A549 (cell line): Measurements from ENCODE around the gene PAFAH2. TPM values are rescaled to one million over a fixed set of nuclear protein-coding genes. Genes with fewer than 3 reads are reported as not detected.

Experiments used
- ATAC-seq, 2 experiments: fragments of 200-7000 bp in 1 of 2; fragments of >200 bp in 1 of 2; cut with Nextera tagmentation in 1 of 2; cut with Tn5 transposase in 1 of 2; 3 replicates each; pipeline versions ENCODE4 v1.8.0 to v1.9.1; 2018 to 2020; ENCODE audit warnings: mild to moderate bottlenecking in 1 of 2, moderate library complexity in 1 of 2
- CTCF ChIA-PET: fragments of 300-600 bp; sonication (Branson Sonifier 250); formaldehyde crosslinking; extraction: SDS; loops from one replicate; lab custom pipeline; 2021; ENCODE audit warnings: antibody characterized with exemption, inconsistent platforms; lab: Yijun Ruan, JAX
- POLR2A ChIA-PET: fragments of 350-600 bp; formaldehyde crosslinking; extraction: SDS; loops from one replicate; lab custom pipeline; 2021; ENCODE audit warnings: antibody characterized with exemption, inconsistent platforms; lab: Yijun Ruan, JAX
- DNase-seq, 2 experiments: peaks; one replicate each; pipeline versions ENCODE4 v3.0.0 to v3.0.0-alpha.2; 2011 to 2016; ENCODE audit warnings: low read depth in 1 of 2, low spot score in 1 of 2
- FAIRE-seq: peaks from 2 replicates; lab custom pipeline; 2011; peaks lifted over from hg19 to GRCh38; lab: Jason Lieb, UNC
- H3K27ac ChIP-seq, 2 experiments: fragments of >200 bp; sonication (Bioruptor Twin); formaldehyde crosslinking; 3 replicates each; pipeline ENCODE4 v1.5.1; 2016 to 2017
- H3K4me1 ChIP-seq: fragments of >200 bp; sonication (Bioruptor Twin); formaldehyde crosslinking; 3 replicates; pipeline ENCODE4 v1.6.1; 2016
- H3K4me2 ChIP-seq: fragments of >200 bp; sonication (Bioruptor Twin); formaldehyde crosslinking; 3 replicates; pipeline ENCODE4 v1.6.1; 2016
- H3K4me3 ChIP-seq: fragments of >200 bp; sonication (Bioruptor Twin); formaldehyde crosslinking; 3 replicates; pipeline ENCODE4 v1.5.1; 2016
- H3K9me3 ChIP-seq: fragments of >200 bp; sonication (Bioruptor Twin); formaldehyde crosslinking; 3 replicates; pipeline ENCODE4 v1.6.1; 2016
- EHF ChIP-seq: fragments of 250-450 bp; sonication (Bioruptor Pico); IDR thresholded peaks from 2 replicates; pipeline ENCODE4 v1.5.0; 2020; ENCODE audit warnings: mild to moderate bottlenecking
- ELK1 ChIP-seq: fragments of 150-350 bp; IDR thresholded peaks from 2 replicates; pipeline ENCODE4 v1.6.1; 2014; ENCODE audit warnings: low read depth, mild to moderate bottlenecking, low read length
- EP300 ChIP-seq, 2 experiments: fragments of >200 bp; sonication (Bioruptor Twin); formaldehyde crosslinking; IDR thresholded peaks; 2 replicates in 1 of 2; 3 replicates in 1 of 2; pipeline ENCODE4 v1.6.1; 2016 to 2017
- FOSL2 ChIP-seq, 2 experiments: fragments of 450-650 bp in 1 of 2; fragments of >200 bp in 1 of 2; sonication (Bioruptor Twin) in 1 of 2; formaldehyde crosslinking; IDR thresholded peaks; 2 replicates each; pipeline versions ENCODE4 v1.5.0 to v1.6.1; 2016 to 2020; ENCODE audit warnings: mild to moderate bottlenecking in 1 of 2, moderate library complexity in 1 of 2
- FOXS1 ChIP-seq: fragments of 250-450 bp; sonication (Bioruptor Pico); IDR thresholded peaks from 2 replicates; pipeline ENCODE4 v1.5.0; 2020; ENCODE audit warnings: mild to moderate bottlenecking, moderate library complexity
- GATA3 ChIP-seq: IDR thresholded peaks from 2 replicates; pipeline ENCODE4 v1.6.1; 2012; ENCODE audit warnings: borderline replicate concordance
- HDAC2 ChIP-seq: fragments of 200-600 bp; sonication (generic); IDR thresholded peaks from 2 replicates; pipeline ENCODE4 v1.6.1; 2016
- HEYL ChIP-seq: fragments of 250-450 bp; sonication (Bioruptor Pico); IDR thresholded peaks from 2 replicates; pipeline ENCODE4 v1.8.0; 2021; ENCODE audit warnings: mild to moderate bottlenecking, moderate library complexity
- HOXB13 ChIP-seq: fragments of 250-450 bp; sonication (Bioruptor Pico); IDR thresholded peaks from 2 replicates; pipeline ENCODE4 v1.5.0; 2020; ENCODE audit warnings: low read depth, mild to moderate bottlenecking, moderate library complexity
- KDM1A ChIP-seq: fragments of 200-600 bp; sonication (generic); IDR thresholded peaks from 2 replicates; pipeline ENCODE4 v1.6.1; 2016; ENCODE audit warnings: low read depth, mild to moderate bottlenecking
- KDM5A ChIP-seq: fragments of 200-600 bp; sonication (generic); IDR thresholded peaks from 2 replicates; pipeline ENCODE4 v1.6.1; 2016; ENCODE audit warnings: antibody characterized with exemption, mild to moderate bottlenecking
- NFE2L2 ChIP-seq: fragments of 150-350 bp; conservative IDR thresholded peaks from 2 replicates; pipeline ENCODE4 v1.6.1; 2014; ENCODE audit warnings: low read length
- NR3C1 ChIP-seq: fragments of >200 bp; sonication (Bioruptor Twin); formaldehyde crosslinking; IDR thresholded peaks from 3 replicates; pipeline ENCODE4 v1.6.1; 2017
- POLR2A ChIP-seq: IDR thresholded peaks from 2 replicates; pipeline ENCODE4 v1.6.1; 2012; ENCODE audit warnings: mild to moderate bottlenecking, low read length
- RAD21 ChIP-seq, 2 experiments: fragments of >200 bp in 1 of 2; sonication (Bioruptor Twin) in 1 of 2; formaldehyde crosslinking in 1 of 2; IDR thresholded peaks in 1 of 2; conservative IDR thresholded peaks in 1 of 2; 2 replicates in 1 of 2; 3 replicates in 1 of 2; pipeline ENCODE4 v1.6.1; 2012 to 2018; ENCODE audit warnings: inconsistent platforms in 1 of 2
- RCOR1 ChIP-seq: fragments of 150-350 bp; IDR thresholded peaks from 2 replicates; pipeline ENCODE4 v1.6.1; 2014; ENCODE audit warnings: antibody characterized with exemption, low read length, low read depth
- RNF2 ChIP-seq: fragments of 200-600 bp; sonication (generic); IDR thresholded peaks from 2 replicates; pipeline ENCODE4 v1.6.1; 2016; ENCODE audit warnings: low read depth, mild to moderate bottlenecking, antibody characterized with exemption, moderate library complexity, borderline replicate concordance
- ZC3H11A ChIP-seq: fragments of 450-650 bp; IDR thresholded peaks from 2 replicates; pipeline ENCODE4 v1.6.1; 2014; ENCODE audit warnings: antibody characterized with exemption, mild to moderate bottlenecking
- ZSCAN20 ChIP-seq: fragments of 250-450 bp; sonication (Bioruptor Pico); IDR thresholded peaks from 2 replicates; pipeline ENCODE4 v1.8.0; 2022; ENCODE audit warnings: mild to moderate bottlenecking, moderate library complexity
- WGBS: methylation state at CpG from one replicate; pipeline ENCODE4 v1.1.6; 2017; ENCODE audit errors: missing lambda C conversion rate; 5-methylcytosine and 5-hydroxymethylcytosine counted together
- polyA plus RNA-seq, 4 experiments: library from polyadenylated mRNA; depleted of rRNA in 3 of 4; stranded (reverse); fragments of >200 nt; fragmentation: RNase III in 1 of 4; extraction: RNeasy Plus Mini Kit Qiagen cat#74134 plus additional on column Dnase treatment in 1 of 4; gene quantifications; 2 replicates in 3 of 4; 3 replicates in 1 of 4; pipeline ENCODE4 v1.2.3, GENCODE V29; 2011 to 2017
- TF ChIP-seq, protein P1 (sequence below): fragments of >200 bp; sonication (Bioruptor Twin); formaldehyde crosslinking; IDR thresholded peaks from 2 replicates; pipeline ENCODE4 v1.6.1; 2016
- TF ChIP-seq, protein P2 (sequence below): fragments of >200 bp; sonication (Bioruptor Twin); formaldehyde crosslinking; IDR thresholded peaks from 3 replicates; pipeline ENCODE4 v1.5.1; 2016
- TF ChIP-seq, protein P3 (sequence below): fragments of 200-600 bp; sonication (generic); IDR thresholded peaks from 2 replicates; pipeline ENCODE4 v1.6.1; 2016; ENCODE audit warnings: antibody characterized with exemption, mild to moderate bottlenecking, moderate library complexity
- TF ChIP-seq, protein P4 (sequence below): IDR thresholded peaks from 2 replicates; pipeline ENCODE4 v1.6.1; 2012

The PAFAH2 gene
- polyA plus RNA-seq, 2 of the 4 experiments (the other 2 are of a cell fraction) = 6.3 to 13.7 TPM

DNA sequence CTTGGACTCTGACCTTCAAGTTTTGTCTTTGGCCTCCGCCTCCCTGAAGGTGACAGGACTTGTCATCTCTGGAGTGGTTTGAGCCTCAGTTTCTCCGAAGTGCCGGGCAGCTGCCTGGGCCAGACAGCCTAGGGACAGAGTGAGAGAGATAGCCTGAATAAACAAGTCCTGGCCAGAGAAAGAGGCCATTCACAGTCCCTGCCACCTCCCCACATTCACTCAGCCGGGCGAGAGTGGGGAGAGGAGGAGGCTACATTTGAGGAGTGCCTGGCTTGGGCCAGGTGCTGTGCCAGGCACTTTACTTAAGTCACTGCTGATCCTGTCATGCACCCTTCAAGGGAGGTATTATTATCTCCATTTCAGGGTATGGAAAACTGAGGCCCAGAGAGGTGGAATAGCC, 27.2 kb upstream of the PAFAH2 start:
- H3K4me3 ChIP-seq = no peak overlapping the region
- ATAC-seq = no peak
- CTCF ChIA-PET = interaction anchor here (1.3 kb wide), 1 partner anchor 11 kb away, joined by 5 read pairs; no protein-coding TSS in a partner anchor
- H3K4me1 ChIP-seq = no peaks in the 10 kb centered on the region
- no peak for DNase-seq
- 87% methylated on average over 5 of the region's 5 CpGs for WGBS
- POLR2A ChIA-PET = no interaction called here
- TF ChIP-seq HDAC2 = no peak
- TF ChIP-seq, protein P1, sequence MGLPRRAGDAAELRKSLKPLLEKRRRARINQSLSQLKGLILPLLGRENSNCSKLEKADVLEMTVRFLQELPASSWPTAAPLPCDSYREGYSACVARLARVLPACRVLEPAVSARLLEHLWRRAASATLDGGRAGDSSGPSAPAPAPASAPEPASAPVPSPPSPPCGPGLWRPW = no peak
- no peak for TF ChIP-seq RNF2
- TF ChIP-seq NR3C1 = no peak
- H3K4me2 ChIP-seq = no peak overlapping the region
- H3K9me3 ChIP-seq = no peaks in the 10 kb centered on the region
- no peak overlapping the region for H3K27ac ChIP-seq
- no peak for FAIRE-seq

- CTCF ChIA-PET = interaction anchor here (0.8 to 1.9 kb wide), 3 partner anchors 12 to 477 kb away, joined by 3 to 8 read pairs (median 4); partner anchors contain the start of gene ZNF593
These were observed 26.0 kb upstream of the PAFAH2 start for GRCh38 chr1:26023826-26024225.

More at GRCh38 chr1:26023826-26024225, 26.0 kb upstream of the PAFAH2 start:
- Histone ChIP-seq H3K4me1 (no peaks in the 10 kb centered on the region), H3K27ac (no peak overlapping the region), H3K4me2 (no peak overlapping the region), H3K4me3 (no peak overlapping the region), H3K9me3 (no peaks in the 10 kb centered on the region)
- no peak for FAIRE-seq
- no peak for DNase-seq
- ATAC-seq = no peak
- no peak for TF ChIP-seq KDM5A
- TF ChIP-seq, protein P1 = no peak
- no peak for TF ChIP-seq POLR2A
- no peak for TF ChIP-seq ZSCAN20
- no peak for TF ChIP-seq NFE2L2
- no peak for TF ChIP-seq FOXS1 (CRISPR knock-in tag)
- TF ChIP-seq EHF (CRISPR knock-in tag) = no peak
- no peak for TF ChIP-seq ELK1
- TF ChIP-seq, protein P2, sequence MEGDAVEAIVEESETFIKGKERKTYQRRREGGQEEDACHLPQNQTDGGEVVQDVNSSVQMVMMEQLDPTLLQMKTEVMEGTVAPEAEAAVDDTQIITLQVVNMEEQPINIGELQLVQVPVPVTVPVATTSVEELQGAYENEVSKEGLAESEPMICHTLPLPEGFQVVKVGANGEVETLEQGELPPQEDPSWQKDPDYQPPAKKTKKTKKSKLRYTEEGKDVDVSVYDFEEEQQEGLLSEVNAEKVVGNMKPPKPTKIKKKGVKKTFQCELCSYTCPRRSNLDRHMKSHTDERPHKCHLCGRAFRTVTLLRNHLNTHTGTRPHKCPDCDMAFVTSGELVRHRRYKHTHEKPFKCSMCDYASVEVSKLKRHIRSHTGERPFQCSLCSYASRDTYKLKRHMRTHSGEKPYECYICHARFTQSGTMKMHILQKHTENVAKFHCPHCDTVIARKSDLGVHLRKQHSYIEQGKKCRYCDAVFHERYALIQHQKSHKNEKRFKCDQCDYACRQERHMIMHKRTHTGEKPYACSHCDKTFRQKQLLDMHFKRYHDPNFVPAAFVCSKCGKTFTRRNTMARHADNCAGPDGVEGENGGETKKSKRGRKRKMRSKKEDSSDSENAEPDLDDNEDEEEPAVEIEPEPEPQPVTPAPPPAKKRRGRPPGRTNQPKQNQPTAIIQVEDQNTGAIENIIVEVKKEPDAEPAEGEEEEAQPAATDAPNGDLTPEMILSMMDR = no peak
- TF ChIP-seq, protein P3, sequence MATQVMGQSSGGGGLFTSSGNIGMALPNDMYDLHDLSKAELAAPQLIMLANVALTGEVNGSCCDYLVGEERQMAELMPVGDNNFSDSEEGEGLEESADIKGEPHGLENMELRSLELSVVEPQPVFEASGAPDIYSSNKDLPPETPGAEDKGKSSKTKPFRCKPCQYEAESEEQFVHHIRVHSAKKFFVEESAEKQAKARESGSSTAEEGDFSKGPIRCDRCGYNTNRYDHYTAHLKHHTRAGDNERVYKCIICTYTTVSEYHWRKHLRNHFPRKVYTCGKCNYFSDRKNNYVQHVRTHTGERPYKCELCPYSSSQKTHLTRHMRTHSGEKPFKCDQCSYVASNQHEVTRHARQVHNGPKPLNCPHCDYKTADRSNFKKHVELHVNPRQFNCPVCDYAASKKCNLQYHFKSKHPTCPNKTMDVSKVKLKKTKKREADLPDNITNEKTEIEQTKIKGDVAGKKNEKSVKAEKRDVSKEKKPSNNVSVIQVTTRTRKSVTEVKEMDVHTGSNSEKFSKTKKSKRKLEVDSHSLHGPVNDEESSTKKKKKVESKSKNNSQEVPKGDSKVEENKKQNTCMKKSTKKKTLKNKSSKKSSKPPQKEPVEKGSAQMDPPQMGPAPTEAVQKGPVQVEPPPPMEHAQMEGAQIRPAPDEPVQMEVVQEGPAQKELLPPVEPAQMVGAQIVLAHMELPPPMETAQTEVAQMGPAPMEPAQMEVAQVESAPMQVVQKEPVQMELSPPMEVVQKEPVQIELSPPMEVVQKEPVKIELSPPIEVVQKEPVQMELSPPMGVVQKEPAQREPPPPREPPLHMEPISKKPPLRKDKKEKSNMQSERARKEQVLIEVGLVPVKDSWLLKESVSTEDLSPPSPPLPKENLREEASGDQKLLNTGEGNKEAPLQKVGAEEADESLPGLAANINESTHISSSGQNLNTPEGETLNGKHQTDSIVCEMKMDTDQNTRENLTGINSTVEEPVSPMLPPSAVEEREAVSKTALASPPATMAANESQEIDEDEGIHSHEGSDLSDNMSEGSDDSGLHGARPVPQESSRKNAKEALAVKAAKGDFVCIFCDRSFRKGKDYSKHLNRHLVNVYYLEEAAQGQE = no peak
- TF ChIP-seq KDM1A = no peak
- no peak for TF ChIP-seq RCOR1
- TF ChIP-seq GATA3 = no peak
- TF ChIP-seq FOSL2 (IDR thresholded peaks at IDR 0.05) = no peak
- TF ChIP-seq FOSL2 (CRISPR knock-in tag; IDR thresholded peaks at IDR 0.05) = no peak
- TF ChIP-seq, protein P4, sequence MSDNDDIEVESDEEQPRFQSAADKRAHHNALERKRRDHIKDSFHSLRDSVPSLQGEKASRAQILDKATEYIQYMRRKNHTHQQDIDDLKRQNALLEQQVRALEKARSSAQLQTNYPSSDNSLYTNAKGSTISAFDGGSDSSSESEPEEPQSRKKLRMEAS = no peak
- TF ChIP-seq RAD21 (conservative IDR thresholded peaks at IDR 0.05 in 1 of 2, IDR thresholded peaks at IDR 0.05 in 1 of 2) = no peak
- TF ChIP-seq ZC3H11A = no peak
- no peak for TF ChIP-seq EP300 (IDR thresholded peaks at IDR 0.05)
- TF ChIP-seq HOXB13 (CRISPR knock-in tag) = no peak
- no peak for TF ChIP-seq HEYL (CRISPR knock-in tag)
- WGBS = 85% methylated on average over 4 of the region's 5 CpGs
- POLR2A ChIA-PET = no interaction called here
